ENCODE measurements around the gene HHATL. TPM values are rescaled to one million over a fixed set of nuclear protein-coding genes. Genes with fewer than 3 reads are reported as not detected.

HHATL gene
- polyA plus RNA-seq, 1 experiment, result not detected

GRCh38 chr3:42674146-42674545, 28.5 kb downstream of the HHATL start:
- H3K4me3 ChIP-seq (ENCODE audit: low read depth, low read length), result no peak overlapping the region
- no peaks in the 10 kb centered on the region for H3K36me3 ChIP-seq (ENCODE audit: control insufficient read depth, insufficient read depth, low read length)
- no peak for TF ChIP-seq CTCF (IDR thresholded peaks at IDR 0.05; ENCODE audit: insufficient read depth, low read depth, low read length)
- H3K27me3 ChIP-seq (ENCODE audit: control insufficient read depth, insufficient read depth, low read length), result no peaks in the 10 kb centered on the region
- no peak for DNase-seq (ENCODE audit: low read depth)
- ChIA-PET POLR2A (no interaction called here), CTCF (no interaction called here)

- Histone ChIP-seq H3K27me3 (ENCODE audit: control insufficient read depth, insufficient read depth, low read length) (peaks cover 1% of the 10 kb centered on the region; the same call in 1 of the 2 replicates), H3K4me3 (ENCODE audit: low read depth, low read length) (no peak overlapping the region), H3K36me3 (ENCODE audit: control insufficient read depth, insufficient read depth, low read length) (no peaks in the 10 kb centered on the region)
- no peak for TF ChIP-seq CTCF (IDR thresholded peaks at IDR 0.05; ENCODE audit: insufficient read depth, low read depth, low read length)
- ChIA-PET POLR2A (no interaction called here), CTCF (no interaction called here)
- DNase-seq (ENCODE audit: low read depth), result no peak
Observed at GRCh38 chr3:42673082-42673481, 29.5 kb downstream of the HHATL start.

DNA sequence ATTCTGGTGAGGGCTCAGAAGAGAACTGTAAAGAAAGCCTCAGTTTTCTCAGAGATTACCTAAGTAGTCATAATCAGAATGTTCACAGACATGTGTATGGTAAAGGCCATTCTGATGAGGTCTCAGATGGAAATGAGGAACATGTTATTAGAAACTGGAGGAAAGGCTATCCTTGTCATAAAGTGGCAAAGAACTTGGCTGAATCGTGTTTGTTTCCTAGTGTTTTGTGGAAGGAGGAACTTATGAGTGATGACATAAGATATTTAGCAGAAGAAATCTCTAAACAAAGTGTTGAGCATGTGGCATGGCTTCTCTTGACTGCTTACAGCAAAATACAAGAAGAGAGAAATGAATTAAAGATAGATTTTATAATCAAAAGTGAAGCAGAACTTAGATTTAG, 30.1 kb downstream of the HHATL start:
- CTCF ChIA-PET, result no interaction called here
- POLR2A ChIA-PET, result no interaction called here
- no peak overlapping the region for H3K4me3 ChIP-seq (ENCODE audit: low read depth, low read length)
- no peak for TF ChIP-seq CTCF (IDR thresholded peaks at IDR 0.05; ENCODE audit: insufficient read depth, low read depth, low read length)
- DNase-seq (ENCODE audit: low read depth), result no peak
- H3K27me3 ChIP-seq (ENCODE audit: control insufficient read depth, insufficient read depth, low read length), result peaks cover 1% of the 10 kb centered on the region; the same call in 1 of the 2 replicates
- H3K36me3 ChIP-seq (ENCODE audit: control insufficient read depth, insufficient read depth, low read length), result no peaks in the 10 kb centered on the region

DNA sequence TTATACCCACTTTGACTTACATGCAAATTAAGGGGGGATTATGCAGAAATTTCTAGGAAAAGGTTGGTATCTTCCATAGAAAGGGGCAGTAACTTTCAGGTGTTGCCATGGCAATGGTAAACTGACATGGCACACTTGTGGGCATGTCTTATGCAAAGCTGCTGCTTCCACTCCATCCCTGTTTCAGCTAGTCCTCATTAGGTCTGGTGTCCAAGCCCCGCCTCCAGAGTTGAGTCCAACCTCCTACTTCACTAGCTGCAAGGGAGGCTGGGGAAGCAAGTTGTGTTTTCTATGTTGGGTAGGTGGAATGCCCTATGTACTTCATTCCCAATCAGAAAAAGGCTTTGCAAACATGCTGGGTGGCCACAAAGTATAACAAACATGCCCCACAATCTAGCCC, 31.9 kb downstream of the HHATL start:
- POLR2A ChIA-PET, result no interaction called here
- no peak for TF ChIP-seq CTCF (IDR thresholded peaks at IDR 0.05; ENCODE audit: insufficient read depth, low read depth, low read length)
- CTCF ChIA-PET, result no interaction called here
- Histone ChIP-seq H3K27me3 (ENCODE audit: control insufficient read depth, insufficient read depth, low read length) (peaks cover 1% of the 10 kb centered on the region; the same call in 1 of the 2 replicates), H3K4me3 (ENCODE audit: low read depth, low read length) (no peak overlapping the region), H3K36me3 (ENCODE audit: control insufficient read depth, insufficient read depth, low read length) (no peaks in the 10 kb centered on the region)
- no peak for DNase-seq (ENCODE audit: low read depth)

- CTCF ChIA-PET, result no interaction called here
- no peak for TF ChIP-seq CTCF (IDR thresholded peaks at IDR 0.05; ENCODE audit: insufficient read depth, low read depth, low read length)
- Histone ChIP-seq H3K4me3 (ENCODE audit: low read depth, low read length) (no peak overlapping the region), H3K27me3 (ENCODE audit: control insufficient read depth, insufficient read depth, low read length) (peaks cover 1% of the 10 kb centered on the region; the same call in 1 of the 2 replicates), H3K36me3 (ENCODE audit: control insufficient read depth, insufficient read depth, low read length) (no peaks in the 10 kb centered on the region)
- POLR2A ChIA-PET, result no interaction called here
- DNase-seq (ENCODE audit: low read depth), result no peak
Observed at GRCh38 chr3:42670051-42670576, 32.5 kb downstream of the HHATL start.

All from BJ (cell line).